Chondrocyte (in vitro differentiated cells): ENCODE data around the gene BST1. TPM values are rescaled to one million over a fixed set of nuclear protein-coding genes. Genes with fewer than 3 reads are reported as not detected.
A peak's percentile ranks its signal among the peaks of the same experiment; 100 is the strongest.

Experiments
- DNase-seq: peaks from one replicate; pipeline ENCODE4 v3.0.0; 2021; ENCODE audit warnings: mixed read lengths, low spot score
- H3K27ac Mint-ChIP-seq: one replicate; pipeline ENCODE4 v1.8.0; 2021; ENCODE audit warnings: mild to moderate bottlenecking, moderate library complexity, mixed read lengths; ENCODE audit not compliant: unreplicated experiment
- H3K27me3 Mint-ChIP-seq: 2 replicates; pipeline ENCODE4 v1.8.0; 2021; ENCODE audit warnings: low read depth, mixed read lengths
- H3K36me3 Mint-ChIP-seq: 2 replicates; pipeline ENCODE4 v1.8.0; 2021; ENCODE audit warnings: low read depth, mixed read lengths
- H3K4me1 Mint-ChIP-seq: 2 replicates; pipeline ENCODE4 v1.8.0; 2021; ENCODE audit warnings: low read depth, mild to moderate bottlenecking, mixed read lengths
- H3K4me3 Mint-ChIP-seq: one replicate; pipeline ENCODE4 v1.8.0; 2021; ENCODE audit warnings: mild to moderate bottlenecking, moderate library complexity, mixed read lengths; ENCODE audit not compliant: unreplicated experiment
- H3K9me3 Mint-ChIP-seq: 2 replicates; pipeline ENCODE4 v1.8.0; 2021; ENCODE audit warnings: low read depth, mixed read lengths
- CTCF ChIP-seq: fragments of 200-600 bp; sonication (generic); IDR thresholded peaks from 2 replicates; pipeline ENCODE4 v1.5.0; 2021; ENCODE audit warnings: antibody characterized with exemption, mild to moderate bottlenecking, moderate library complexity
- total RNA-seq: library from RNA; stranded (reverse); gene quantifications from 3 replicates; pipeline ENCODE4 v1.2.1, GENCODE V29; 2021

Gene BST1
- total RNA-seq, 1 donor from 2014 or later: 0.45 TPM

- H3K27me3 Mint-ChIP-seq: no peaks in the 10 kb centered on the region
- DNase-seq: no peak
- no peaks in the 10 kb centered on the region for H3K9me3 Mint-ChIP-seq
- no peak for TF ChIP-seq CTCF
- peak overlapping the region; percentile 87 for H3K27ac Mint-ChIP-seq
- H3K4me3 Mint-ChIP-seq: no peak overlapping the region
- H3K4me1 Mint-ChIP-seq: peaks cover 39% of the 10 kb centered on the region
- H3K36me3 Mint-ChIP-seq: no peaks in the 10 kb centered on the region
These were observed 42.9 kb upstream of the BST1 start for GRCh38 chr4:15659768-15660570.

- no peak for TF ChIP-seq CTCF
These were observed 37.0 kb upstream of the BST1 start for GRCh38 chr4:15665753-15666365.

GRCh38 chr4:15667006-15667405 is 35.9 kb upstream of the BST1 start:
- no peak for TF ChIP-seq CTCF
- H3K9me3 Mint-ChIP-seq: no peaks in the 10 kb centered on the region
- H3K27ac Mint-ChIP-seq: no peak overlapping the region
- no peaks in the 10 kb centered on the region for H3K27me3 Mint-ChIP-seq
- no peaks in the 10 kb centered on the region for H3K36me3 Mint-ChIP-seq
- H3K4me3 Mint-ChIP-seq: no peak overlapping the region
- no peak for DNase-seq
- peaks cover 40% of the 10 kb centered on the region for H3K4me1 Mint-ChIP-seq

More at GRCh38 chr4:15665753-15666365, 37.0 kb upstream of the BST1 start:
- Mint-ChIP-seq H3K4me3 (no peak overlapping the region), H3K36me3 (no peaks in the 10 kb centered on the region), H3K9me3 (no peaks in the 10 kb centered on the region), H3K27me3 (no peaks in the 10 kb centered on the region), H3K4me1 (peaks cover 30% of the 10 kb centered on the region), H3K27ac (peak overlapping the region; percentile 17)
- no peak for DNase-seq

GRCh38 chr4:15668566-15669435 is 34.1 kb upstream of the BST1 start:
- Mint-ChIP-seq H3K36me3 (no peaks in the 10 kb centered on the region), H3K4me1 (peaks cover 40% of the 10 kb centered on the region), H3K4me3 (no peak overlapping the region), H3K9me3 (no peaks in the 10 kb centered on the region), H3K27ac (peak overlapping the region; percentile 46), H3K27me3 (no peaks in the 10 kb centered on the region)
- DNase-seq: no peak
- TF ChIP-seq CTCF: no peak

GRCh38 chr4:15670576-15670975 is 32.3 kb upstream of the BST1 start:
- Mint-ChIP-seq H3K27me3 (no peaks in the 10 kb centered on the region), H3K36me3 (no peaks in the 10 kb centered on the region), H3K9me3 (no peaks in the 10 kb centered on the region), H3K4me1 (peaks cover 40% of the 10 kb centered on the region), H3K27ac (peak overlapping the region; percentile 84), H3K4me3 (peak overlapping the region; percentile 48)
- DNase-seq: no peak
- TF ChIP-seq CTCF: no peak
